ES-I3 (cell line): Measurements from ENCODE around the gene SCAF11.

Experiments
- H3K36me3 ChIP-seq: 2 replicates; pipeline ENCODE4 v1.6.1; 2013; ENCODE audit warnings: mild to moderate bottlenecking, low read length, control low read depth, moderate library complexity; ENCODE audit not compliant: insufficient read depth
- H3K4me1 ChIP-seq: 2 replicates; pipeline ENCODE4 v1.6.1; 2013; ENCODE audit warnings: mild to moderate bottlenecking, control low read depth, low read length; ENCODE audit not compliant: insufficient read depth
- H3K9ac ChIP-seq: 2 replicates; pipeline ENCODE4 v1.6.1; 2013; ENCODE audit warnings: low read depth, mild to moderate bottlenecking, low read length, moderate library complexity
- H3K9me3 ChIP-seq: 2 replicates; pipeline ENCODE4 v1.6.1; 2013; ENCODE audit warnings: mild to moderate bottlenecking, low read length, moderate library complexity; ENCODE audit not compliant: control insufficient read depth, insufficient read depth

The SCAF11 gene

GRCh38 chr12:45915405-45915804, 75.0 kb downstream of the SCAF11 start:
- H3K9ac ChIP-seq: no peak overlapping the region
- H3K4me1 ChIP-seq: no peaks in the 10 kb centered on the region
- H3K36me3 ChIP-seq: no peaks in the 10 kb centered on the region
- H3K9me3 ChIP-seq: no peaks in the 10 kb centered on the region

- no peaks in the 10 kb centered on the region for H3K9me3 ChIP-seq
- H3K4me1 ChIP-seq: no peaks in the 10 kb centered on the region
- H3K36me3 ChIP-seq: no peaks in the 10 kb centered on the region
- H3K9ac ChIP-seq: no peak overlapping the region
These were observed 76.3 kb downstream of the SCAF11 start for GRCh38 chr12:45914090-45914489.

DNA sequence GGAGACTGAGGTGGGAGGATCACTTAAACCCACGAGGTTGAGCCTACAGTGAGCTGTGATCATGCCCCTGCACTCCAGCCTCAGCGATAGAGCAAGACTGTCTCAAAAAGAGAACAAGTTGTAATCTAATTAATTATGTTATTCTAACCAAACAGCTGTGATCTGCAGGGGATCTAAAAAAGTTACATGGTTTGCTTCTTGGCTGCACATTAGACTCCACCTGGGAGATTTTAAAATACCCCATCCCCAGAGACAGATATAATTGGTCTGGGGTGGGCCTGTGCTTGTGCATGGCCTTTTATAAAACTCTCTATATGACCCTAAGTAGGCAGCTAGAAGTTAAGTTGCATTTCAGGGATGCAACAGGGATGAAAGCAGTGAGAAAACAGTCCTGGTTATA, 76.7 kb downstream of the SCAF11 start:
- Histone ChIP-seq H3K36me3 (no peaks in the 10 kb centered on the region), H3K9ac (no peak overlapping the region), H3K4me1 (no peaks in the 10 kb centered on the region)

DNA sequence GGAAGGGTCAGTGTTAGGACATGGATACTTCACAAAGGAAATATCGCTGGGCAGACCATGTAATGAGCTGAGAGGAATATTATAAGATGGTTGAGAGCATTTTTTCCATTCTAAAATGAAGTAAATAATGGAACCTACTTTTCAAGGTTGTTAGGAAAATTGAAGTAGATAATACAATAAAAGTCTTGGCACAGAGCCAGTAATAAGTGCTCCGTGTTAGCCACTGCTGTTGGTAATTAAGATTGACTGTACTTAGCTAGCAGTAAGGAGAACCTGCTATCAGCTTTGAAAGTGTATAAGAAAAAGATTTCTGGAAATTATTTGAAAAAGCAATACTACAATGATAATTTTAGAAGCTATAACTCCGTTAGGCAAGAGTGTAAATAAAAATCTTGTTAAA, 77.6 kb downstream of the SCAF11 start:
- Histone ChIP-seq H3K9ac (no peak overlapping the region), H3K9me3 (no peaks in the 10 kb centered on the region), H3K4me1 (no peaks in the 10 kb centered on the region)

More for the DNA sequence above, 76.7 kb downstream of the SCAF11 start:
- no peaks in the 10 kb centered on the region for H3K9me3 ChIP-seq

DNA sequence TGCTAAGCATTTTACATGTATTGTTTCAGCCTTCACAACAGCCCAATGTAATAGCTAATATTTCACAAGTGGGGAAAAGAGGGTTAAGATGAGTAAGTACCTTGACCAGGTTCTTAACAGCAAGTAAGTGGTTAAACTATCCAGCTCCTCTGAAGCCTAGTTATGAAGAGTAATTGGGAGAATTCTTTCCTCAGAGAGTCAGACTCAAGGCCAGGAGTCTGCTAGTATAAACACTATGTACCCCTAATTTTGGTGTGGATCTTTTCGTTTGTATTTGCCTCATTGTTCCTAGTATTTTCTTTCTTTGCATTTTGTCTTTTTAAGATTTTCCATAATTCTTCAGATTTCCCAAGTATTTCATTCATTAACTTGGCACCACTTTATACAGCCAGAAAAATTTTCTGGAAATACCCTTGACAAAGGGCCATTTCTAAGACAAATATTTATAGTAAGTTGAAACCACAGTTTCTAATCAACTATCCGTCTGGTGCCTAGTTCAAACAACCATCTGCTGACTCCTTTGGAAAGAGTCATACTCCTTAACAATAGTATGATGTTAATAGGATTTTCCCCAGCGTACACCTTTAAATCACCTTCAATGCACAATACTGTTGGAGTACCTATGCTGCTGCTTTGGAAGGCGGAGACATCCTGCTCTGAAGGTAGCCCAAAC, 81.2 kb downstream of the SCAF11 start:
- Histone ChIP-seq H3K36me3 (no peaks in the 10 kb centered on the region), H3K4me1 (no peaks in the 10 kb centered on the region), H3K9me3 (no peaks in the 10 kb centered on the region), H3K9ac (no peak overlapping the region)

More for the DNA sequence above, 77.6 kb downstream of the SCAF11 start:
- H3K36me3 ChIP-seq: no peaks in the 10 kb centered on the region

DNA sequence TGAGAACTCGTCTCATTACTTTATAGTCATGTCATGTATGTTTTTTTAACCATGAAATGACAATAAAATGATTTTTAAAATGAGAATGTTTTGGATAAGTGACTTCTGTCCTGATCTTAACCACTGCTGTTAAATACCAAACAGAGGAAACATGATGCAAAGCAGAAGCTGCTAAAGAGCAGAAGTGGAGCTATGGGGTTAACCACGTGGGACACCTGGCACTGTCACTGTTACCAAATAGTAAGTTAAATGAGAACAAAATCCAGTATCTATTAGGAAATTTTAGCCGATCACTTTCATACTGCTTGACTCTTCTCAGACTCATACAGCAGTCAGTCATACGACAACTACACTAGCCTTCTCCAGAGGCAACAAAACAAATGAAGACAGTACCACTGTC, 82.4 kb downstream of the SCAF11 start:
- no peaks in the 10 kb centered on the region for H3K9me3 ChIP-seq
- H3K9ac ChIP-seq: no peak overlapping the region
- no peaks in the 10 kb centered on the region for H3K36me3 ChIP-seq
- no peaks in the 10 kb centered on the region for H3K4me1 ChIP-seq

DNA sequence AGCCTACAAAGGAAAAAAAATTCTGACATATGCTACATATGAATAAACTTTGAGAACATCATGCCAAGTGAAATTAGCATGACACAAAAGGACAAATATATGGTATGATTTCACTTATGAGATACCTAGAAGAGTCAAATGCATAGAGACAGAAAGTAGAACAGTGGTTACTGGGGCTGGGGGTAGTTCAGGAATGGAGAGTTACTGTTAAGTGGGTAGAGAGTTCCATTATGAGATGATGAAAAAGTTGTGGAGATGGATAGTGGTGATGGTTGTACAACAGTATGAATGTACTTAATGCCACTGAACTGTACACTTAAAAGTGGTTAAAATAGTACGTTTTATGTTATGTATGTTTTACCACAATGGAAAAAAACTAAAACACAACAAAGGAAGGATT, 92.3 kb downstream of the SCAF11 start:
- Histone ChIP-seq H3K9ac (no peak overlapping the region), H3K36me3 (no peaks in the 10 kb centered on the region; the same call in 1 of the 2 replicates), H3K9me3 (no peaks in the 10 kb centered on the region), H3K4me1 (no peaks in the 10 kb centered on the region)

DNA sequence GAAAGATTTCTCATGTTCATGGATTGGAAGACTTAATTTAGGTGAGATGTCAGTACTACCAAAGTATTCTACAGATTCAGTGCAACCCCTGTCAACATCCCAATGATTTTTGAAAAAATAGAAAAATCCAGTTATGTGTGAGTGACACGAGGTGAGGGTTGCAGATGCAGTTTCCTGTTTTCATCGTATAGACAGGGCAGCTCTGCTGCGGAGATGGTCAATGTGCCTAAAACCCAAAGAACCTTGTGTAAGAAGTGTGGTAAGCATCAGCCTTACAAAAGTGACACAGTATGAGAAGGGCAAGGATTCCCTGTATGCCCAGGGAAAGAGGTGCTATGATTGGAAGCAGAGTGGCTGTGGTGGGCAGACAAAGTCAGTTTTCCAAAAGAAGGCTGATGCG, 94.4 kb downstream of the SCAF11 start:
- no peaks in the 10 kb centered on the region for H3K4me1 ChIP-seq
- H3K9me3 ChIP-seq: no peaks in the 10 kb centered on the region
- peaks cover 4% of the 10 kb centered on the region; the same call in 1 of the 2 replicates for H3K36me3 ChIP-seq
- no peak overlapping the region for H3K9ac ChIP-seq

DNA sequence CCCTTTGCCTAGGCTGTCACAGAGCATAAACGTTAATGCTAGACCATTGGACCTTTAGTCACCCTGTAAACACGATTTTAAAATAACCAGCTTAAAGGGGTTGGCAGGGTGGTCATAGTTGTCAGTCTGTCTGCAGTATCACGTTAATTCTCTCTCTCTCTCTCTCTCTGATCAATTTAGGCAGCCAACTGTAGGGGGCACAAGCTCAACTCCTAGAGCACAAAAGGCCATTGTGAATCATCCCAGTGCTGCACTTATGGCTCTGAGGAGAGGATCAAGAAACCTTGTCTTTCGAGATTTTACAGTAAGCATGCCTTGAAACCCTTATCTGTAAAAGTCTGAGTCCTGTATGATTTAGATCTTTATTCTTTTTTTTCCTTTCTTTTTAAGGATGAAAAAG, 97.1 kb downstream of the SCAF11 start:
- Histone ChIP-seq H3K9ac (no peak overlapping the region), H3K4me1 (no peaks in the 10 kb centered on the region), H3K9me3 (no peaks in the 10 kb centered on the region), H3K36me3 (peaks cover 4% of the 10 kb centered on the region; the same call in 1 of the 2 replicates)

DNA sequence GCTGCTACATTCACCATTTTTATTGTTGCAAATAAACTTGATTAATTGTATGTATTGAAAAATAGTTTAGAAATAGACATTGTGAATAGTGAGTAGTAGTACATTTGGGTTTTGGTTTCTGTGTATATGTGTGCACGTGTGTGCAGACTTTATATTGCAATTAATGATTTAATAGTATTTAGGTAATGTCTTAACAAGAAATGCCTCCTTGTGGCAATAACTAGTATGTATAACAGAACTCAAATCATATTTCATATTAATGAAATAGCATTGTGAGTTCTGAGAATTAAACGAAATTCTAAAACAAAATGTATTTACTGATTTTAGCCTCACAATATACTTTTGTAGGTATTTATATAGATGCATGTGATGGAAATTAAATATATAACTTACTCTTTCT, 100.1 kb downstream of the SCAF11 start:
- Histone ChIP-seq H3K4me1 (no peaks in the 10 kb centered on the region), H3K36me3 (peaks cover 7% of the 10 kb centered on the region; the same call in 1 of the 2 replicates), H3K9me3 (peaks cover 3% of the 10 kb centered on the region), H3K9ac (no peak overlapping the region)

DNA sequence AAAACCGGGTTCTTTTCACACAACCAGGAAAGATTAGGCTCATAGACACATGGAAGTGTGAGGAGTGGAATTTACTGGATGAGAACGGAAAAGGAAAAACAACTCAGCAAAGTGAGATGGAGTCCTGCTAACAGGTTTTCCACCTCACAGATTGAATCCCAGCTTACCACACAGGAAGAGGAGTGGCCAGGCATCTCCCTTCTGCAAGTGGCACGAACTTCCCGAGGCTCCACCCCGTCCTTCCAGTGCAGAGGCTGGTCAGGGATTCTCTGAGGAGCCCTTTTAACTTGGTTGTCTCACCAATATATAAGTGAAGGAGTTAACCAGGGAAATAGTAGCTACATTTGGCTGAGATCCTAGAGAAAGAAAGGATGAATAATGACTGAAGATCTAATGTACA, 102.8 kb downstream of the SCAF11 start:
- H3K9me3 ChIP-seq: peaks cover 4% of the 10 kb centered on the region
- H3K9ac ChIP-seq: no peak overlapping the region
- H3K36me3 ChIP-seq: peaks cover 7% of the 10 kb centered on the region; the same call in 1 of the 2 replicates
- H3K4me1 ChIP-seq: peaks cover 5% of the 10 kb centered on the region; the same call in 1 of the 2 replicates

GRCh38 chr12:45886685-45887084, 103.7 kb downstream of the SCAF11 start:
- peaks cover 3% of the 10 kb centered on the region; the same call in 1 of the 2 replicates for H3K36me3 ChIP-seq

GRCh38 chr12:45883187-45883586, 107.2 kb downstream of the SCAF11 start:
- Histone ChIP-seq H3K9ac (no peak overlapping the region), H3K4me1 (peaks cover 7% of the 10 kb centered on the region; the same call in 1 of the 2 replicates), H3K36me3 (0 out of 2 replicates have a peak, but pooled peaks cover 3% of the 10 kb centered on the region), H3K9me3 (peaks cover 4% of the 10 kb centered on the region)

More at GRCh38 chr12:45886685-45887084, 103.7 kb downstream of the SCAF11 start:
- Histone ChIP-seq H3K9ac (no peak overlapping the region), H3K4me1 (peaks cover 7% of the 10 kb centered on the region; the same call in 1 of the 2 replicates), H3K9me3 (peaks cover 4% of the 10 kb centered on the region)

- no peaks in the 10 kb centered on the region for H3K36me3 ChIP-seq
- peaks cover 3% of the 10 kb centered on the region for H3K9me3 ChIP-seq
- peaks cover 7% of the 10 kb centered on the region; the same call in 1 of the 2 replicates for H3K4me1 ChIP-seq
- H3K9ac ChIP-seq: no peak overlapping the region
These were observed 109.8 kb downstream of the SCAF11 start for GRCh38 chr12:45880533-45880932.

DNA sequence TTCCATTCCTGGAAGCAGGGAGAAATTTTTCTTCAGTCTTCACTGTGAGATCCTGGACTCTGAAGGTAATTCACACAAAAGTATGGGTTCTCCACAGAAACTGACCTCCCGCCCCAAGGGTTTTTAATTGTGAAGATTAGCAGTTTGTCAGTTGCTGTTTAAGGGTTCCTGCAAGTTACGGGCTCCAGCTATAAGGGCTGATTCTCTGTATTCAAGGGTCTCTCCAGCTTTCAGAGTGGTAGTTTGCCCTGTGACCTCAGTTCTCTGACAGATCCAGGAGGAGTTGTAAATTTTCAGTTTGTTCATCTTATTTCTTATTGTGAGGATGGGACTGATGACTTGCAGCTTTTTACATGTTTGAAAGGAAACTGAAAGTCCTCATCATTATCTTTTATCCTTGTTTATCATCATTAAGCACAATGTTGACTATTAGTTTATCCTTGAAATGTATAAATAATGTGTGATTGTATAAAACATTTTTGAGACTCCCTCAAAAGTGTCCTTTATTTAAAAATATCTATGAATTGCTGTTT, 110.9 kb downstream of the SCAF11 start:
- peaks cover 7% of the 10 kb centered on the region; the same call in 1 of the 2 replicates for H3K4me1 ChIP-seq
- H3K9me3 ChIP-seq: no peaks in the 10 kb centered on the region
- H3K36me3 ChIP-seq: no peaks in the 10 kb centered on the region
- no peak overlapping the region for H3K9ac ChIP-seq
